Measurements from ENCODE around the gene INPP5D. TPM values are rescaled to one million over a fixed set of nuclear protein-coding genes. Genes with fewer than 3 reads are reported as not detected.

The INPP5D gene
- total and polyA plus RNA-seq, 2 of the 13 experiments (the other 11 are each of a cell fraction or from before 2014, with no cell fraction given): 16.7 to 18.0 TPM

GRCh38 chr2:233059797-233060500, at the start of gene INPP5D (continued):
- TF ChIP-seq ZNF710 (CRISPR knock-in tag; IDR thresholded peaks at IDR 0.05; ENCODE audit: borderline replicate concordance) (no peak), HOXA9 (CRISPR knock-in tag; IDR thresholded peaks at IDR 0.05; ENCODE audit: borderline replicate concordance) (no peak), AGO2 (optimal IDR thresholded peaks at IDR 0.05; ENCODE audit: low read depth, low read length) (peak; percentile 42), ZNF136 (CRISPR knock-in tag; IDR thresholded peaks at IDR 0.05; ENCODE audit: low read depth) (no peak), SIX1 (CRISPR knock-in tag; IDR thresholded peaks at IDR 0.05; ENCODE audit: borderline replicate concordance) (no peak), ZMYM4 (CRISPR knock-in tag; IDR thresholded peaks at IDR 0.05) (peak; percentile 67; the same call in 1 of the 2 replicates), SNAI1 (CRISPR knock-in tag; IDR thresholded peaks at IDR 0.05; ENCODE audit: borderline replicate concordance) (peak; percentile 63; the same call in 1 of the 2 replicates), TFDP2 (CRISPR knock-in tag; IDR thresholded peaks at IDR 0.05) (no peak; the same call in 1 of the 2 replicates), ZNF782 (CRISPR knock-in tag; IDR thresholded peaks at IDR 0.05; ENCODE audit: borderline replicate concordance) (peak; percentile 80; the same call in 1 of the 2 replicates), AKNA (CRISPR knock-in tag; IDR thresholded peaks at IDR 0.05; ENCODE audit: borderline replicate concordance) (no peak), RARA (CRISPR knock-in tag; IDR thresholded peaks at IDR 0.05) (no peak), DPF2 (CRISPR knock-in tag; IDR thresholded peaks at IDR 0.05; ENCODE audit: borderline replicate concordance, low read depth) (no peak), ZHX2 (IDR thresholded peaks at IDR 0.05; ENCODE audit: low read depth) (0 out of 2 replicates have a peak, but pooled peaks have one; percentile 12), ZHX2 (CRISPR knock-in tag; IDR thresholded peaks at IDR 0.05; ENCODE audit: borderline replicate concordance) (no peak)
